ENCODE measurements around the gene SV2A.
"Not testable (repeated sequence)": the region's sequence is repeated elsewhere in the genome, so short reads cannot be mapped to it uniquely, and the experiment has no call there.

SV2A gene

GRCh38 chr1:149927563-149928400 lies 10.1 kb upstream of the SV2A start, which contains the start of gene SF3B4:
Gene SF3B4, minus strand, starts transcription at chr1:149927803. Its CDS starts 44 bp downstream, at chr1:149927759.
- DNase-seq = peak; percentile 95

- no peak for DNase-seq
Measured at GRCh38 chr1:149927056-149927562, 9.5 kb upstream of the SV2A start.

GRCh38 chr1:149926296-149926695 lies 8.7 kb upstream of the SV2A start:
- DNase-seq = no peak

- DNase-seq = no peak
Measured at GRCh38 chr1:149925751-149926150, 8.1 kb upstream of the SV2A start.

GRCh38 chr1:149925345-149925744 lies 7.7 kb upstream of the SV2A start:
- no peak for DNase-seq

GRCh38 chr1:149923626-149924025 lies 6.0 kb upstream of the SV2A start:
- DNase-seq = no peak

- no peak for DNase-seq
Measured at GRCh38 chr1:149916898-149917252, 769 bp downstream of the SV2A start.

- DNase-seq = no peak
Measured at GRCh38 chr1:149916193-149916897, 1.3 kb downstream of the SV2A start.

GRCh38 chr1:149915429-149916192 lies 2.0 kb downstream of the SV2A start:
- DNase-seq = no peak

- DNase-seq = no peak
Measured at GRCh38 chr1:149914545-149914944, 3.1 kb downstream of the SV2A start.

GRCh38 chr1:149906570-149907075 lies 11.0 kb downstream of the SV2A start:
- no peak for DNase-seq

- no peak for DNase-seq
Measured at GRCh38 chr1:149903836-149904491, 13.7 kb downstream of the SV2A start.

- DNase-seq = peak; percentile 88
Measured at GRCh38 chr1:149899460-149900284, 18.0 kb downstream of the SV2A start, which contains the start of gene BOLA1. Gene BOLA1, plus strand, starts transcription at chr1:149899568. Its CDS starts 492 bp downstream, at chr1:149900060.

GRCh38 chr1:149896575-149896974 lies 21.1 kb downstream of the SV2A start:
- DNase-seq = no peak

GRCh38 chr1:149888999-149889289 lies 28.7 kb downstream of the SV2A start:
- DNase-seq = no peak

GRCh38 chr1:149888247-149888998 lies 29.2 kb downstream of the SV2A start:
- DNase-seq = peak; percentile 88

- peak; percentile 90 for DNase-seq
Measured at GRCh38 chr1:149887456-149888246, 30.0 kb downstream of the SV2A start.

GRCh38 chr1:149887196-149887455 lies 30.5 kb downstream of the SV2A start:
- not testable (repeated sequence) for DNase-seq

- DNase-seq = peak; percentile 92
Measured at GRCh38 chr1:149886396-149887195, 31.0 kb downstream of the SV2A start.

- not testable (repeated sequence) for DNase-seq
Measured at GRCh38 chr1:149886121-149886395, 31.6 kb downstream of the SV2A start.

All from activated CD8-positive, alpha-beta memory T cell treated with anti-CD3 and anti-CD28 coated beads, Interleukin-2, amount 50 U/mL, for 48 hours (primary cell).